ENCODE results near the gene TBC1D23.

The TBC1D23 gene

GRCh38 chr3:100277255-100277800 lies 16.5 kb downstream of the TBC1D23 start:
- no peak for TF ChIP-seq CTCF (IDR thresholded peaks at IDR 0.05)
- H3K9me3 ChIP-seq = no peaks in the 10 kb centered on the region
- H3K27me3 ChIP-seq = no peaks in the 10 kb centered on the region
- no peak for DNase-seq
- intact Hi-C loops (cut with DNase I; ENCODE audit: low total_unique reads) = no loop called here
- H3K27ac ChIP-seq = no peak overlapping the region
- peaks cover 0 to 28% (median 3%) of the 10 kb centered on the region in 4 donors for H3K4me1 ChIP-seq
- peaks cover 17 to 20% (median 18%) of the 10 kb centered on the region in 3 donors for H3K36me3 ChIP-seq
- H3K4me3 ChIP-seq = no peak overlapping the region

GRCh38 chr3:100278910-100279309 lies 18.1 kb downstream of the TBC1D23 start:
- peaks cover 0 to 28% (median 3%) of the 10 kb centered on the region in 4 donors for H3K4me1 ChIP-seq
- DNase-seq = no peak
- no peak for TF ChIP-seq CTCF (IDR thresholded peaks at IDR 0.05)
- no peak overlapping the region for H3K27ac ChIP-seq
- no peaks in the 10 kb centered on the region for H3K9me3 ChIP-seq
- H3K4me3 ChIP-seq = no peak overlapping the region
- H3K36me3 ChIP-seq = peaks cover 26 to 35% (median 30%) of the 10 kb centered on the region in 3 donors
- no peaks in the 10 kb centered on the region for H3K27me3 ChIP-seq
- intact Hi-C loops (cut with DNase I; ENCODE audit: low total_unique reads) = no loop called here

- DNase-seq = no peak
- no peaks in the 10 kb centered on the region for H3K4me1 ChIP-seq
- H3K27me3 ChIP-seq = no peaks in the 10 kb centered on the region
- TF ChIP-seq CTCF (IDR thresholded peaks at IDR 0.05) = no peak
- H3K36me3 ChIP-seq = peaks cover 47 to 90% (median 50%) of the 10 kb centered on the region in 3 donors
- intact Hi-C loops (cut with DNase I; ENCODE audit: low total_unique reads) = no loop called here
- H3K27ac ChIP-seq = no peak overlapping the region
- no peaks in the 10 kb centered on the region for H3K9me3 ChIP-seq
- no peak overlapping the region for H3K4me3 ChIP-seq
Observed at GRCh38 chr3:100288288-100288894, 27.6 kb downstream of the TBC1D23 start.

- Histone ChIP-seq H3K27me3 (no peaks in the 10 kb centered on the region), H3K4me1 (no peaks in the 10 kb centered on the region), H3K27ac (no peak overlapping the region), H3K9me3 (no peaks in the 10 kb centered on the region), H3K4me3 (no peak overlapping the region), H3K36me3 (peaks cover 48 to 93% (median 52%) of the 10 kb centered on the region in 3 donors)
- TF ChIP-seq CTCF (IDR thresholded peaks at IDR 0.05) = no peak
- no peak for DNase-seq
- intact Hi-C loops (cut with DNase I; ENCODE audit: low total_unique reads) = no loop called here
Observed at GRCh38 chr3:100289339-100289738, 28.5 kb downstream of the TBC1D23 start.

GRCh38 chr3:100295089-100295488 lies 34.3 kb downstream of the TBC1D23 start:
- Histone ChIP-seq H3K4me3 (no peak overlapping the region), H3K36me3 (peaks cover 67 to 94% (median 73%) of the 10 kb centered on the region in 3 donors), H3K9me3 (no peaks in the 10 kb centered on the region), H3K4me1 (no peaks in the 10 kb centered on the region), H3K27me3 (no peaks in the 10 kb centered on the region), H3K27ac (no peak overlapping the region)
- intact Hi-C loops (cut with DNase I; ENCODE audit: low total_unique reads) = no loop called here
- no peak for TF ChIP-seq CTCF (IDR thresholded peaks at IDR 0.05)
- no peak for DNase-seq
